ENCODE data around the gene SFXN5.
"Not testable (repeated sequence)": the region's sequence is repeated elsewhere in the genome, so short reads cannot be mapped to it uniquely, and the experiment has no call there.

The SFXN5 gene

GRCh38 chr2:73071360-73072128, at the start of gene SFXN5:
SFXN5 (minus strand) TSS chr2:73071712; CDS start chr2:73071705, 7 bp downstream.
- peak; percentile 96 for DNase-seq

GRCh38 chr2:73119611-73120239, 48.2 kb upstream of the SFXN5 start:
- DNase-seq, result not testable (repeated sequence)

DNA sequence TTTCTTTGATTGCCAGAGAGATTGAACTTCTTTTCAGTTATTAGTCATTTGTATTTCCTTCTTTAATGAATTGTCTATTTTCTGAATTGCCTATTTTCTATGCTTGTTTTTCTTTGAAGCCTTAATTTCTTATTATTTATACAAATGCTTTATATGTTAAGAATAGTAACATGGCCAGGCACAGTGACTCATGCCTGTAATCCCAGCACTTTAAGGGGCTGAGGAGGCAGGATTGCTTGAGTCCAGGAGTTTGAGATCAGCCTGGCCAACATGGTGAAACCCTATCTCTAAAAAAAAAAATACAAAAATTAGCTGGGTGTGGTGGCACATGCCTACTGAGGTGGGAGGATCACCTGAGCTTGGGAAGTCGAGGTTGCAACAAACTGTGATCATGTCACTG, 45.9 kb upstream of the SFXN5 start:
- DNase-seq, result no peak

DNA sequence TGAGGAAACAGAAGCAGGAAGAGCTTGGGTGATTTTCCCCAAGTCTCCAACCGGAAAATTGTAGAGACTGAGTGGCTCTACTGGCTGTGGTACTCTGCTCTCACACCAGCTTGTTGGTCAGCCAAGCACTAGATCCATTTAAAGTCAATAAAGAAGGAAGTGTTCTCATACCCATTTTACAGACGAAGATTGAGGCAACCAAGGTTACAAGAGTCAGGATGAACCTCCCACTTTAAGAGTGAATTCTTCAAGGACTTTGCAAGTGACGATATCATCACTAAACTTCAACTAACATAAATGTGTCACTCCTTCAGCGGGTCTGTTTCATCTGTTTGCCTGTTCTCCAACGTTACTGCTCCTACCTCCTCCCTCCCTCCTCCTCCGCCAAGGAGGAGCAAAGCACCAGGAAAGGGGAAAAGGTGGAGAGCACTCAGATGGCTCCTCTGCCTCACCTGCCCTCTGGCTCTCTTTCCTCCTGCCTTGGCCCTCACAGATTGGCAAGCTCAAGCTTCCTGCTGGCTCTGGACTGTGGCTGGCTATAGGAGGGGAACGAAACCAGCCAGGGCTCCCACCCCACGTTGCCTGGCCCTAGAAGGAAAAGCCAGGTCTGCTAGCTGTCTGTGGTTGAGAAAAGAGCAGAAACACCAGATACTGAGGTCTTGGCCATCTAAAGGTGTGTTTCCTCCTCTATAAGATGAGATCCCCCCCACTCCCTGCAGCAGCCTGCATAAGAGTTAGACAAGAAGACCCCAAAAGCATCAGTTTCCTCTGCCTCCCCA, 44.9 kb upstream of the SFXN5 start:
- no peak for DNase-seq

- no peak for DNase-seq
Observed at GRCh38 chr2:73114273-73114867, 42.9 kb upstream of the SFXN5 start.

- DNase-seq, result peak; percentile 68
Observed at GRCh38 chr2:73112913-73113854, 41.7 kb upstream of the SFXN5 start, which contains the start of gene RAB11FIP5. RAB11FIP5 (minus strand) TSS chr2:73112948; CDS start chr2:73112777, 171 bp downstream.

DNA sequence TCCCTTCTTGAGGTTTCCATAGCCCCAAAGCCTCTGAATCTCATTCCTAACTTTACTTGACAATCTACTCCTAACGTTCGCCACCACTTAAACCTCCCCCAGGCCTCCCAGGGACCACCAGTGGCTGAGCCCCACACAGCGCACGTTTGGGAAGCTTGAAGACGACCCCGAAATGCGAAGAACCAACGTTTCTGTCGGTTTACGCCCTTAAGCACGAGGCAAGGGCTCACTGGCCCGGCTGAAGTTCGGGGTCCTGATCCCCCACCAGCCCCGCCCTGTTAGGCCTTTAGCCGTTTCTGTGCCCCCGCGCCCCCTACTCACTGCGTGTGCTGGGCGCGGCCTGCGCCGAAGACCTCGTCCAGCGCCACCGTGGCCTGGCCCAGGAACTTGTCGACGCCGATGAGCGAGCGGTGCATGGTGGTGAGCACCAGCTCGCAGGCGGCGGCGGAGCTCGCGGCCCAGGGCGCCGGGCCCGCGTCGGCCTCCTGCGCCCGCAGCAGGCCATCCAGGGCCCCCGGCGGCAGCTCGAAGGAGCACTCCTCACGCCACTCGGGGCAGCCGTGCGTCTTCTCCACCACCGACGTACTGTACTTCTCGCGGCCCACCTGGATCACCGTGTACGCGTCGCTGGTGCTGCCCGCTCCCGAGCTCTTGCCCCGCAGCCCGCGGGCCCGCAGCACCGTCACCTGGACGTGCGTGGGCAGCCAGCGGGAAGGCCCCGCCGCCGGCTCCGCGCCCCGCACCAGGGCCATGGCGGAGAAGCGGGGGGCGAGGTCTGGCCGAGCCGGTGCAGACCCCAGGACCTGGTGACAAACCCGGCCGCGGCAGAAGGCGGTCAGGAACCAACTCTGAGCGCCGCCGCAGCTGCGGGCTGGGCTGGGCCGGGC, 40.8 kb upstream of the SFXN5 start:
- DNase-seq, result no peak

GRCh38 chr2:73111073-73112025, 39.8 kb upstream of the SFXN5 start:
- no peak for DNase-seq

DNA sequence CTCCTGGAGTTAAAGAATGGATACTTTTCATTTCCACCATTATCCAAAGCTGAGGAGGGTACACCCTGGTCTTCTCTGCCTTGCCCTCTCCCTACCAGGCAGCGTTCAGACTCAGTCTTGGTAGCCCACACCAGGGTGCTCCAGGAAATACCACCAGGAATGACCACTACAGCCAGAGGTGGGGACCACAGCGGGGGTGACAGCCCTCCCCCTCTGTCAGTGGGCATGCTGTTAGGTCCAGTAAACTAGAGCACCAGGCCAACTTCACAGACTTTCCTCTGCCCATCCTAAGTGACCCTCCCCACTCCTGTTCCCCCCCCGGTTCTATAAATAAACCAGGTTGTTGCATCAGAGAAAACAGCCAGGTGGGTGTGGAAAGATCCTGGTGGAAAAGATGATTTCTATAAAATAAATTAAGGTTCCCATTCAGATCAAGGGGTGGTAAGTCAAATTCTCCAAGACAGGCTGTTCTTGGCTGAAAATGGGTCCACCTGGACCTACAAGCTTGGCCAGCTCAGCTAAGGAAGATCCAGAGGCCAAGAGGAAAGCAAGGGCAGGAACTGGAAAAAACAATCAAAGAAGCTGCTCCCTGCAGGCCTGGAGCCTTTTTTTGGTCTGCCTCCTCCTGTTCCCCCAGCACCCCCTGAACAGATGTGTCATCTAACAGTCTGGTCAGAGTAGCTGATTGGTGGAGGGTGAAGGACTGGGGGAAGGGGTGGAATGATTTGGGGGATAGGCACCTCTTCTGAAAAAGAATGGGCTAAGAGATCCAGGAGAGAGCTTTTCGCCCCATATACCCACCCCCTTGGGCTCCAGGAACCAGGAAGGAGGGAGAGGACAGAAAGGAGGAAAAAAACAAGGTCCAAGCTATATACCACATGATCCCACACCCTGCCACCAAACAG, 38.9 kb upstream of the SFXN5 start:
- DNase-seq, result no peak

DNA sequence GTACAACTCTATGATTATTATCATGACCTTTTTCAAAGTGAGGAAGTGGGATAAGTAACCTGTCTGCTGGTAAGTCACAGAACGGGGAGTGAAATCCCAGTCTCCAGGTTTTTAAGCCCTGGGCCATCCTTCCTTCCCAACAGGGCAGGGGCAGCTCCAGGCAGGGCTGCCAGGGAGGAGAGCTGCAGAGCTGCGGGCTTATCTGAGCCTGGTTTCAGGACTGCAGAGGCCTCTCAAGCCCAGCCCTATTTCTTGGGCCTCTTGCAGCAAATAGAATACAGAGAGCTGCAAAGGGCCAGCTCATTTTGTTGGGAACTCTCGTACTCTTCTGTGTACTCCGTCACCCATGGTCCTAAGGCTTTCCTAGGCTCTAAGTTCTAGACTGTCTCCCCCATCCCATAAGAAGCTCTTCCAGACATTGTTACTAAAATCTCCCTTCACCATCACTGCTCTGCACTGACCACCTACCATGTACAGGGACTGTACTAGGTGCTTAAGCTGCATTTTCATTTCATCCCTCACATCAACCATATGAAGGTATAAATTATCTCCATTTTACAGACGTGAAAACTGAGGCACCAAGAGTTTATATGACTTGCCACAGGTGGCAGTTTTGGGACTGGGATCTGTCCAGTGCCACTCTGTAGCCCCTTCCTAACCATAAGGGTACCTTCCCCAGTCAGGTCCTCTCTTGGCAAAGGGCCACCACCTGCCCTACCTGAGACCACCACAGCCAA, 38.1 kb upstream of the SFXN5 start:
- no peak for DNase-seq

DNA sequence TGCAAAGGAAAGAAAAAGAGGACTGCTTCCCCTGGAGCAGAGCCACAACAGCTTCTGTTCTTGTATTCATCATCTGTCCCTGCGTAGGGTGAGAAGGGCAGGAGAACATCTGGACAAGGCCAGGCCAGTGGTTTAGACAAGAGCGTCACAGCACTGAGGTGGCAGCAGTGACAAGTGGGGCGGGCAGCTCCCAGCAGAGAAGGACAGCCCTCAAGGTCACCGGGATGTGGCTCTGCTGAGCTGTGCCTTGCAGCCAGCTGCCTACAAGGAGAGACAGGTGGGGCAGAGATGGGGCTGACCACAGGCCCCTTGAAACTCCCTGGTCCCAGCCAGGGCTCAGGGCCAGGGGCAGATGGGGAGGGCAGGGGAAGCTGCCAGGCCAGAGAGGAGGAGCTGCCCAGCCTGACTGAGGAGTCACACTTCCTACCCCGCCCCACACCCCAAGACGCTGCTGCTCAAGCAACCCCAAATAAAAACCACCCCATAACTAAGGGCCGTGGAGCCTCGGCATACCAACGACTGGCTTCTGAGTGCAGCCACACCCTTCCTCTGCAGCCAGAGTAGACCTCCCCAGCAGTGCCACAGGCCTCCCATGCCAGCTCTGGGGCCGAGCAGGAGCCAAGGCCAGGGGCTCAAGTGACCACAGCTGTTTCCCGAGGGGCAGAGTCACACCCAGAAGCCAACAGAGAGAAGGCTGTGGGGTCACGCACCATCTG, 35.9 kb upstream of the SFXN5 start:
- DNase-seq, result no peak

DNA sequence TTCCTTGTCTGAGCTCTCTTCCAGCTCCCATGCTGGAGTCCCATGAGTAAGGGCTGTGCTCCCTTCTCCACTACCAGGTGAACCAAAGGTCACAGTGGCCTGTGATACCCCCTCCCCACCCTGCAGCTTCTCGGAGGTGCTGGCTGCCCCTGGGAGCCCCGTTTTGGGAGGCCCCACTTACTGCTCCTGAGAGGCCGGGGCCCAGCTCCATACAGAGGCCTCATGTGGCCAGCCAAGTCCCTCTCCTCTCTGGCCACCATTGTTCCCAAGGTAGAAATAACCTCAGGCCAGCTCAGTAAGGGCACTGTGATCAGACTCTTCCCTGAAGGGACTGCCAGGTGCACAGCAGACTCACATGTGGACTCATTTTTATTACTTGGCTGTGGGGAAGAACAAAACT, 35.3 kb upstream of the SFXN5 start:
- DNase-seq, result no peak

DNA sequence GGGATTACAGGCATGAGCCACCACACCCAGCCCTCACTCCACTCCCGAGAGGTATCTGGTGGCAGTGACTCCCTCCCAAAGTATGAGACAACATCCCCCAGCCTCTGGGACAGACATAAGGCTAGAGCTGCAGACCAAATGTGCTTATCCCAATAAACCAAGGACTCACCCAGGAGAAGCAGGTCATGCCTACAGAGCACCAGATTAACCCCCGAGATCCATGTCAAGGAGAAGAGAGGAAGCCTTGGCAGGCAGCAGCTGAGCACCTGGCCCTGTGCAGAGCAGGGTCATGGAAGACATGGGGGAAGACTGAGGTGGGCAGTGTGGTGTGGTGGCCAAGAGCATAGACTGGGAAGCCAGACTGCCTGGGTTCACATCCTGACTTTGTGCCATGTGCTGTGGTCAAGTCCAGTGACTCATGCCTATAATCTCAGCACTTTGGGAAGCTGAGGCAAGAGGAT, 34.0 kb upstream of the SFXN5 start:
- DNase-seq, result no peak

- DNase-seq, result no peak
Observed at GRCh38 chr2:73104933-73105332, 33.4 kb upstream of the SFXN5 start.

GRCh38 chr2:73103018-73103542, 31.6 kb upstream of the SFXN5 start:
- DNase-seq, result no peak

DNA sequence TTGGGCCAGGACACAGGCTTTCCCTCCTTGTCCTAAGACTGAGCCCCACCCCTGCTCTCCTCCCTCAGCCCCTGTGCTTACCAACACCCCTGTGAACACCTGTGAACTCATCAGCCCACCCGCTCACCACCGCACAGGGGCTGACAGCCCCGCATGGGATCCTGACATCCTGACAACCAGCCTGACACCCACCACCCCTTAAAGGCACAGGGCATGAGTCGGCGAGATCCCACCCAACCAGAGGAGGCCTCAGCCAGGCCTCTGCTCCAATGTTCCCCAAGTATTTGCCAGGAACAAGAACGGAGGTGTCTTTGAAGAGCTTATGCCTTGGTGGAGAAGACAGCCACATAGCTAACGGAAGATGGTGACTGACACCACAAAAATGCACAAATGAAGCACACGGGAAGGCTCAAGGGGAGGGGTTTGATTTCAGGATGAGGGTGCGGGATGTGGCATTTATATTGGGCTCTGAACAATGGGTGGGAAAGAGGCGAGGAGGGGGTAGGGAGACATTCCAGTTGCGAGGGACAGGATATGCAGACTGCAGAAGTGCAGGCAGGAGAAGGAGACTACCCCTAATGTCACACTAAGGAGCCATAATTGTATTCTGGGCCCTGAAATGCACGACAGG, 30.2 kb upstream of the SFXN5 start:
- no peak for DNase-seq
